Measurements from ENCODE around the gene TSKU.
A peak's percentile ranks its signal among the peaks of the same experiment; 100 is the strongest.

TSKU gene

GRCh38 chr11:76735841-76736240 is 47.3 kb upstream of the TSKU start:
- no peak overlapping the region for H3K23ac ChIP-seq (ENCODE audit: low read length in 2 of 2)
- DNase-seq: no peak
- H2BK5ac ChIP-seq (ENCODE audit: low read depth, low read length, poor library complexity, severe bottlenecking): no peak overlapping the region
- no peaks in the 10 kb centered on the region for H3K79me1 ChIP-seq (replicated peaks; ENCODE audit: low read length, poor library complexity, severe bottlenecking)
- H3K27me3 ChIP-seq (ENCODE audit: control insufficient read depth in 1 of 2, insufficient read depth in 1 of 2, low read length in 2 of 2): peaks cover 14 to 15% of the 10 kb centered on the region in 2 experiments
- H3K36me3 ChIP-seq (ENCODE audit: control insufficient read depth in 1 of 2, insufficient read depth in 2 of 2, low read depth in 1 of 2, low read length in 2 of 2): no peaks in the 10 kb centered on the region
- no peak overlapping the region for H2BK15ac ChIP-seq (ENCODE audit: low read depth, poor library complexity, severe bottlenecking)
- H3K4me3 ChIP-seq (ENCODE audit: insufficient read depth in 1 of 2, low read depth in 1 of 2, low read length in 2 of 2): no peak overlapping the region
- WGBS: 68% methylated on average over 13 of the region's 13 CpGs
- H3K14ac ChIP-seq (ENCODE audit: low read length in 2 of 2): no peak overlapping the region
- no peak overlapping the region for H2BK12ac ChIP-seq (ENCODE audit: low read length in 2 of 2)
- no peak overlapping the region for H2BK120ac ChIP-seq (ENCODE audit: low read depth, low read length)
- H3K4me1 ChIP-seq (ENCODE audit: control insufficient read depth, insufficient read depth, low read depth, low read length): peaks cover 3% of the 10 kb centered on the region
- no peak overlapping the region for H3K27ac ChIP-seq (ENCODE audit: low read length, poor library complexity, severe bottlenecking)
- H3K18ac ChIP-seq (ENCODE audit: low read depth in 1 of 2, low read length in 2 of 2): peak overlapping the region in 1 of 2 experiments; percentile 18
- no peaks in the 10 kb centered on the region for H3K9me3 ChIP-seq (ENCODE audit: control insufficient read depth, low read length)
- H3K9ac ChIP-seq (ENCODE audit: low read length): no peak overlapping the region
- no peak overlapping the region for H3K4me2 ChIP-seq (ENCODE audit: low read length, poor library complexity, severe bottlenecking)
- H4K91ac ChIP-seq (ENCODE audit: low read length): peak overlapping the region; percentile 21
- no peak overlapping the region for H4K8ac ChIP-seq (ENCODE audit: low read length)
- no peak overlapping the region for H2AK5ac ChIP-seq (ENCODE audit: low read length, severe bottlenecking)
- no peak overlapping the region for H3K4ac ChIP-seq (ENCODE audit: low read depth in 1 of 2, low read length in 2 of 2)
- H2AFZ ChIP-seq (ENCODE audit: low read depth, low read length): no peak overlapping the region

GRCh38 chr11:76736266-76736665 is 46.9 kb upstream of the TSKU start:
- Histone ChIP-seq H3K18ac (ENCODE audit: low read depth in 1 of 2, low read length in 2 of 2) (no peak overlapping the region), H2BK5ac (ENCODE audit: low read depth, low read length, poor library complexity, severe bottlenecking) (no peak overlapping the region), H3K9me3 (ENCODE audit: control insufficient read depth, low read length) (no peaks in the 10 kb centered on the region), H3K4me2 (ENCODE audit: low read length, poor library complexity, severe bottlenecking) (no peak overlapping the region), H3K4me3 (ENCODE audit: insufficient read depth in 1 of 2, low read depth in 1 of 2, low read length in 2 of 2) (no peak overlapping the region), H2BK120ac (ENCODE audit: low read depth, low read length) (no peak overlapping the region), H2BK12ac (ENCODE audit: low read length in 2 of 2) (no peak overlapping the region), H2AK5ac (ENCODE audit: low read length, severe bottlenecking) (no peak overlapping the region), H3K4ac (ENCODE audit: low read depth in 1 of 2, low read length in 2 of 2) (no peak overlapping the region), H3K79me1 (replicated peaks; ENCODE audit: low read length, poor library complexity, severe bottlenecking) (no peaks in the 10 kb centered on the region), H4K91ac (ENCODE audit: low read length) (no peak overlapping the region), H4K8ac (ENCODE audit: low read length) (no peak overlapping the region), H2BK15ac (ENCODE audit: low read depth, poor library complexity, severe bottlenecking) (no peak overlapping the region), H3K14ac (ENCODE audit: low read length in 2 of 2) (no peak overlapping the region), H3K23ac (ENCODE audit: low read length in 2 of 2) (no peak overlapping the region), H3K27me3 (ENCODE audit: control insufficient read depth in 1 of 2, insufficient read depth in 1 of 2, low read length in 2 of 2) (peaks cover 12 to 15% of the 10 kb centered on the region in 2 experiments), H3K9ac (ENCODE audit: low read length) (no peak overlapping the region), H3K4me1 (ENCODE audit: control insufficient read depth, insufficient read depth, low read depth, low read length) (peaks cover 3% of the 10 kb centered on the region), H3K27ac (ENCODE audit: low read length, poor library complexity, severe bottlenecking) (no peak overlapping the region), H2AFZ (ENCODE audit: low read depth, low read length) (no peak overlapping the region), H3K36me3 (ENCODE audit: control insufficient read depth in 1 of 2, insufficient read depth in 2 of 2, low read depth in 1 of 2, low read length in 2 of 2) (no peaks in the 10 kb centered on the region)
- no peak for DNase-seq
- WGBS: 74% methylated on average over 4 of the region's 4 CpGs

- no peak overlapping the region for H3K9ac ChIP-seq (ENCODE audit: low read length)
- H3K4me3 ChIP-seq (ENCODE audit: insufficient read depth in 1 of 2, low read depth in 1 of 2, low read length in 2 of 2): no peak overlapping the region
- H4K91ac ChIP-seq (ENCODE audit: low read length): no peak overlapping the region
- no peak overlapping the region for H3K18ac ChIP-seq (ENCODE audit: low read depth in 1 of 2, low read length in 2 of 2)
- no peak for DNase-seq
- no peak overlapping the region for H2BK12ac ChIP-seq (ENCODE audit: low read length in 2 of 2)
- H2AK5ac ChIP-seq (ENCODE audit: low read length, severe bottlenecking): no peak overlapping the region
- H2AFZ ChIP-seq (ENCODE audit: low read depth, low read length): no peak overlapping the region
- H2BK120ac ChIP-seq (ENCODE audit: low read depth, low read length): no peak overlapping the region
- H3K36me3 ChIP-seq (ENCODE audit: control insufficient read depth in 1 of 2, insufficient read depth in 2 of 2, low read depth in 1 of 2, low read length in 2 of 2): no peaks in the 10 kb centered on the region
- no peak overlapping the region for H2BK15ac ChIP-seq (ENCODE audit: low read depth, poor library complexity, severe bottlenecking)
- H3K27ac ChIP-seq (ENCODE audit: low read length, poor library complexity, severe bottlenecking): no peak overlapping the region
- H3K4me1 ChIP-seq (ENCODE audit: control insufficient read depth, insufficient read depth, low read depth, low read length): peaks cover 3% of the 10 kb centered on the region
- no peaks in the 10 kb centered on the region for H3K79me1 ChIP-seq (replicated peaks; ENCODE audit: low read length, poor library complexity, severe bottlenecking)
- H3K4ac ChIP-seq (ENCODE audit: low read depth in 1 of 2, low read length in 2 of 2): no peak overlapping the region
- WGBS: 67% methylated on average over 12 of the region's 12 CpGs
- H2BK5ac ChIP-seq (ENCODE audit: low read depth, low read length, poor library complexity, severe bottlenecking): no peak overlapping the region
- no peaks in the 10 kb centered on the region for H3K9me3 ChIP-seq (ENCODE audit: control insufficient read depth, low read length)
- H3K27me3 ChIP-seq (ENCODE audit: control insufficient read depth in 1 of 2, insufficient read depth in 1 of 2, low read length in 2 of 2): peaks cover 8 to 15% of the 10 kb centered on the region in 2 experiments
- H4K8ac ChIP-seq (ENCODE audit: low read length): no peak overlapping the region
- H3K23ac ChIP-seq (ENCODE audit: low read length in 2 of 2): peak overlapping the region in 1 of 2 experiments; percentile 71
- H3K4me2 ChIP-seq (ENCODE audit: low read length, poor library complexity, severe bottlenecking): no peak overlapping the region
- no peak overlapping the region for H3K14ac ChIP-seq (ENCODE audit: low read length in 2 of 2)
These were observed 46.2 kb upstream of the TSKU start for GRCh38 chr11:76736773-76737495.

GRCh38 chr11:76738618-76739240 is 44.4 kb upstream of the TSKU start:
- Histone ChIP-seq H3K36me3 (ENCODE audit: control insufficient read depth in 1 of 2, insufficient read depth in 2 of 2, low read depth in 1 of 2, low read length in 2 of 2) (no peaks in the 10 kb centered on the region), H3K27ac (ENCODE audit: low read length, poor library complexity, severe bottlenecking) (no peak overlapping the region), H4K91ac (ENCODE audit: low read length) (no peak overlapping the region)

More at GRCh38 chr11:76738618-76739240, 44.4 kb upstream of the TSKU start:
- H2BK120ac ChIP-seq (ENCODE audit: low read depth, low read length): no peak overlapping the region
- no peak overlapping the region for H3K9ac ChIP-seq (ENCODE audit: low read length)
- H3K4me1 ChIP-seq (ENCODE audit: control insufficient read depth, insufficient read depth, low read depth, low read length): peaks cover 3% of the 10 kb centered on the region
- H2BK12ac ChIP-seq (ENCODE audit: low read length in 2 of 2): no peak overlapping the region
- no peak overlapping the region for H3K4me2 ChIP-seq (ENCODE audit: low read length, poor library complexity, severe bottlenecking)
- no peaks in the 10 kb centered on the region for H3K79me1 ChIP-seq (replicated peaks; ENCODE audit: low read length, poor library complexity, severe bottlenecking)
- no peak overlapping the region for H2BK5ac ChIP-seq (ENCODE audit: low read depth, low read length, poor library complexity, severe bottlenecking)
- H3K23ac ChIP-seq (ENCODE audit: low read length in 2 of 2): no peak overlapping the region
- WGBS: 90% methylated on average over 8 of the region's 8 CpGs
- no peak overlapping the region for H3K4me3 ChIP-seq (ENCODE audit: insufficient read depth in 1 of 2, low read depth in 1 of 2, low read length in 2 of 2)
- no peak overlapping the region for H3K18ac ChIP-seq (ENCODE audit: low read depth in 1 of 2, low read length in 2 of 2)
- no peak overlapping the region for H2BK15ac ChIP-seq (ENCODE audit: low read depth, poor library complexity, severe bottlenecking)
- H2AK5ac ChIP-seq (ENCODE audit: low read length, severe bottlenecking): no peak overlapping the region
- no peak overlapping the region for H3K14ac ChIP-seq (ENCODE audit: low read length in 2 of 2)
- no peak overlapping the region for H2AFZ ChIP-seq (ENCODE audit: low read depth, low read length)
- H3K9me3 ChIP-seq (ENCODE audit: control insufficient read depth, low read length): no peaks in the 10 kb centered on the region
- DNase-seq: no peak
- H3K4ac ChIP-seq (ENCODE audit: low read depth in 1 of 2, low read length in 2 of 2): no peak overlapping the region
- peaks cover 8 to 15% of the 10 kb centered on the region in 2 experiments for H3K27me3 ChIP-seq (ENCODE audit: control insufficient read depth in 1 of 2, insufficient read depth in 1 of 2, low read length in 2 of 2)
- no peak overlapping the region for H4K8ac ChIP-seq (ENCODE audit: low read length)
